ENCODE results near the gene ADCK1. TPM values are rescaled to one million over a fixed set of nuclear protein-coding genes. Genes with fewer than 3 reads are reported as not detected.

The ADCK1 gene, protein sequence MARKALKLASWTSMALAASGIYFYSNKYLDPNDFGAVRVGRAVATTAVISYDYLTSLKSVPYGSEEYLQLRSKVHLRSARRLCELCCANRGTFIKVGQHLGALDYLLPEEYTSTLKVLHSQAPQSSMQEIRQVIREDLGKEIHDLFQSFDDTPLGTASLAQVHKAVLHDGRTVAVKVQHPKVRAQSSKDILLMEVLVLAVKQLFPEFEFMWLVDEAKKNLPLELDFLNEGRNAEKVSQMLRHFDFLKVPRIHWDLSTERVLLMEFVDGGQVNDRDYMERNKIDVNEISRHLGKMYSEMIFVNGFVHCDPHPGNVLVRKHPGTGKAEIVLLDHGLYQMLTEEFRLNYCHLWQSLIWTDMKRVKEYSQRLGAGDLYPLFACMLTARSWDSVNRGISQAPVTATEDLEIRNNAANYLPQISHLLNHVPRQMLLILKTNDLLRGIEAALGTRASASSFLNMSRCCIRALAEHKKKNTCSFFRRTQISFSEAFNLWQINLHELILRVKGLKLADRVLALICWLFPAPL
- 10 to 100 TPM in 1 of 4 donors, 1 to 10 TPM in 3; 3.5 to 11.0 (median 5.5) TPM for total RNA-seq

DNA sequence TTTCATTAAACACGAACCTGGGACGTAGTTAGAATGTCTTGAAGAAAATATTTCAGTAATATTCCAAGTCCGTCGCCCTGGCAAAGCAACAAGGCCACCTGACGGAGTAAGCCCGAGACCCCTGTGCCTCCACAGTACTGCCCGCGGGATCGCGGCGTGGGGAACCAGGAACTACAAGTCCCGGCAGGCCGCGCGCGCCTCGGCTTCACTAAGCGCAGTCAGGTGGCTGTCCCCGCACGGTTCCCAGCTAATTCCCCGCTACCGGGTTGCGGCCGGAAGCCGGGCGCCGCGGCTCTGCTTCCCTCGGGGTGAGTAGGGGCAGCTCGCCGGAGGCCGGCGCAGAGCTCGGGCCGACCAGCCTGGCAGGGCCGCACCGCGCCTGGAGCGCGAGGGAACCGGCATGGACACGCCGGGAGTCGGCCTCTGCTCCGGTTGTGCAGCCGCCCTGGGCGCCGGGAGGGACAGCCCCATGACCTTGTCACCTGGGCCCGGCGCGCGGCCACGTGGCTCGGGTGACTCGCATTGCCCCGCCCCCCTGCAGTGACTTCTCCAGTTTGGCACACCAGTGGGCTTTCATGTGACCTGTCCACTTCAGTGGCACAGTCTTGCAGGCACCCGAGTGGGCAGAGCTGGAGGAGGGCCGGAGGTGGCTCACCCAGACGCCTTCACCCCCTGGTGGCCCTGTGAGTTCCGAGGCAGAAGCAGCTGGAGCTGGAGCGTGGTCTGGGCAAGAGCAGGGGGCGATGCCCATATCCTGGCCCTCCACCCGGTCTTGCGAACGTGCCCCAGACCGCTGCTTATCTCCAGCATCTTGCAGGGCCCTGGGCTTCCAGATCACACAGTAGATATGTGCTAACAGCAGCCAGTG is at the start of gene ADCK1:
Gene ADCK1 (plus strand): TSS at position 247 of the 868 bp plus-strand sequence. CDS start 18,870 bp downstream, outside the sequence.
- in situ Hi-C loops (cut with MboI; ENCODE audit: low sequenced_read_pairs in 4 of 4) (no loop called here), intact Hi-C loops (cut with DNase I; ENCODE audit: low total_unique reads) (loop anchor here (1.0 to 5.0 kb wide), 4 partner anchors 39 to 343 kb away; partner anchors contain the start of genes ALKBH1, SLIRP, SNW1 and SPTLC2)
- Histone ChIP-seq H3K27me3 (no peaks in the 10 kb centered on the region), H3K4me1 (peaks cover 12 to 14% of the 10 kb centered on the region in 2 donors), H3K27ac (peak within 1 kb of the TSS; percentile 87 to 98 (median 96)), H3K9me3 (no peaks in the 10 kb centered on the region), H3K4me3 (peak within 1 kb of the TSS; percentile 66 to 94 (median 89)), H3K36me3 (no peaks in the 10 kb centered on the region)
- ATAC-seq (peak; percentile 93 to 96), DNase-seq (peak; percentile 86 to 97)
- TF ChIP-seq, protein P1, sequence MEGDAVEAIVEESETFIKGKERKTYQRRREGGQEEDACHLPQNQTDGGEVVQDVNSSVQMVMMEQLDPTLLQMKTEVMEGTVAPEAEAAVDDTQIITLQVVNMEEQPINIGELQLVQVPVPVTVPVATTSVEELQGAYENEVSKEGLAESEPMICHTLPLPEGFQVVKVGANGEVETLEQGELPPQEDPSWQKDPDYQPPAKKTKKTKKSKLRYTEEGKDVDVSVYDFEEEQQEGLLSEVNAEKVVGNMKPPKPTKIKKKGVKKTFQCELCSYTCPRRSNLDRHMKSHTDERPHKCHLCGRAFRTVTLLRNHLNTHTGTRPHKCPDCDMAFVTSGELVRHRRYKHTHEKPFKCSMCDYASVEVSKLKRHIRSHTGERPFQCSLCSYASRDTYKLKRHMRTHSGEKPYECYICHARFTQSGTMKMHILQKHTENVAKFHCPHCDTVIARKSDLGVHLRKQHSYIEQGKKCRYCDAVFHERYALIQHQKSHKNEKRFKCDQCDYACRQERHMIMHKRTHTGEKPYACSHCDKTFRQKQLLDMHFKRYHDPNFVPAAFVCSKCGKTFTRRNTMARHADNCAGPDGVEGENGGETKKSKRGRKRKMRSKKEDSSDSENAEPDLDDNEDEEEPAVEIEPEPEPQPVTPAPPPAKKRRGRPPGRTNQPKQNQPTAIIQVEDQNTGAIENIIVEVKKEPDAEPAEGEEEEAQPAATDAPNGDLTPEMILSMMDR (IDR thresholded peaks at IDR 0.05 in 4 of 5, conservative IDR thresholded peaks at IDR 0.05 in 1 of 5): peak; percentile 32 to 52 (median 41)
- TF ChIP-seq POLR2A (IDR thresholded peaks at IDR 0.05): peak; percentile 75 to 83

- no peak overlapping the region for H3K27ac ChIP-seq
- ATAC-seq (no peak), DNase-seq (no peak)
- intact Hi-C loops (cut with DNase I; ENCODE audit: low total_unique reads): no loop called here
- H3K27me3 ChIP-seq: no peaks in the 10 kb centered on the region
- in situ Hi-C loops (cut with MboI; ENCODE audit: low sequenced_read_pairs in 4 of 4): no loop called here
- no peaks in the 10 kb centered on the region for H3K9me3 ChIP-seq
- TF ChIP-seq, protein P1 (IDR thresholded peaks at IDR 0.05 in 4 of 5, conservative IDR thresholded peaks at IDR 0.05 in 1 of 5): no peak
- TF ChIP-seq POLR2A (IDR thresholded peaks at IDR 0.05): no peak
- H3K4me1 ChIP-seq: peaks cover 17 to 24% of the 10 kb centered on the region in 2 donors
- H3K4me3 ChIP-seq: no peak overlapping the region
- peaks cover 0 to 65% of the 10 kb centered on the region in 2 donors for H3K36me3 ChIP-seq
These were observed 47.6 kb upstream of the ADCK1 start for GRCh38 chr14:77752266-77752665.

DNA sequence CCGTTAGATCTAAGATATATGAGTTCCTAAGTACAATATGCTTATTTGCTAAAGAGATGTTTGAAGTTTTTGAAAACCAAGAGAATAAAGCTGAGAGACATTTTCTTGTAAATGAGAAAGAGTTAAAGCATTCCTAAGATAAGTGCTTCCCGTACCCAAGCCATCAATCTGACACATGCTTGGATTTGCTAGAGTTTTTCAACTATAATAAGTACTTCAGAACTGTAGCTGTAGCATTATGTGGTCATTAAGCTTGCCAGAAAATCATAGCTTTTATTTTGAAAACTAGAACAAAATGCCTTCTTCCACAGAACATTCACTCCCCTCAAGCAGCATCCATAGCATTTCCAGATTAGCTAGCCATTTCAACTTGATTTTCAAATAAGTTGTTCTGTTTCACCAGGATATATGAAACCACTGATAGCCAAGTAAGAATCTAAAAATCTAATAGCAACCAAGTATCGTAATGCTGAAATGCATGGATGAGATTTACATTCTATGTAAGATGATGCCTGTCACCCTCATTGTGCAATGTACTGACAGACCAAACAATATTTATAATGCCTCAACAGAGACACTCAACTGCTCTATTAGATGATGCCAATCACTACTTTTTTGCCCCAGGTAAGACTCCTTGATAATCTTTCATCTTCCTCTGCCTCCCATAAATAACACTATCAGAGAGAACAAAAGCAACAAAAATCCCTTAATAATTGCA is 47.0 kb upstream of the ADCK1 start:
- peaks cover 0 to 65% of the 10 kb centered on the region in 2 donors for H3K36me3 ChIP-seq
- no peaks in the 10 kb centered on the region for H3K27me3 ChIP-seq
- peaks cover 19 to 25% of the 10 kb centered on the region in 2 donors for H3K4me1 ChIP-seq
- H3K27ac ChIP-seq: peak overlapping the region in 1 of 4 donors; percentile 2
- ATAC-seq: no peak
- H3K4me3 ChIP-seq: no peak overlapping the region
- no peaks in the 10 kb centered on the region for H3K9me3 ChIP-seq
- TF ChIP-seq, protein P1 (IDR thresholded peaks at IDR 0.05 in 4 of 5, conservative IDR thresholded peaks at IDR 0.05 in 1 of 5): no peak
- TF ChIP-seq POLR2A (IDR thresholded peaks at IDR 0.05): no peak
- no peak for DNase-seq
- intact Hi-C loops (cut with DNase I; ENCODE audit: low total_unique reads) (no loop called here), in situ Hi-C loops (cut with MboI; ENCODE audit: low sequenced_read_pairs in 4 of 4) (no loop called here)
